Sciatic nerve (tissue), 2 donors: ENCODE data around the gene IPO9. TPM values are rescaled to one million over a fixed set of nuclear protein-coding genes. Genes with fewer than 3 reads are reported as not detected.
"Not testable (repeated sequence)": the region's sequence is repeated elsewhere in the genome, so short reads cannot be mapped to it uniquely, and the experiment has no call there.

ENCODE experiments used
- ATAC-seq: fragments of 200-7000 bp; cut with Tn5 transposase; one replicate; pipeline ENCODE4 v1.9.1; 2020; ENCODE audit warnings: mild to moderate bottlenecking, moderate library complexity
- DNase-seq: peaks from one replicate; pipeline ENCODE4 v3.0.0-alpha.2; 2020; ENCODE audit warnings: low spot score
- intact Hi-C: fragments of 100-400 bp; cut with DNase I; formaldehyde crosslinking; loops from one replicate; pipeline ENCODE4 v1.14.2; 2022
- total RNA-seq: library from RNA; stranded (reverse); fragmentation: NEBNext Ultra II Directional; extraction: Animal tissue kit (Norgen Biotek cat#: 25700); gene quantifications from one replicate; pipeline ENCODE4 v1.2.1, GENCODE V29; 2021
- donor health status: DM: no; HTN: no; CAD: no.
- donor health status: DM: no; HTN: no; CAD: no.

Gene IPO9
- total RNA-seq, 1 donor from 2014 or later = 33.0 TPM

- peak; percentile 2 for ATAC-seq
- DNase-seq = no peak
- intact Hi-C loops = loop anchor here (2.0 kb wide), 1 partner anchor 76 kb away; no protein-coding TSS in a partner anchor
Observed at GRCh38 chr1:201896951-201897391, 68.0 kb downstream of the IPO9 start.

DNA sequence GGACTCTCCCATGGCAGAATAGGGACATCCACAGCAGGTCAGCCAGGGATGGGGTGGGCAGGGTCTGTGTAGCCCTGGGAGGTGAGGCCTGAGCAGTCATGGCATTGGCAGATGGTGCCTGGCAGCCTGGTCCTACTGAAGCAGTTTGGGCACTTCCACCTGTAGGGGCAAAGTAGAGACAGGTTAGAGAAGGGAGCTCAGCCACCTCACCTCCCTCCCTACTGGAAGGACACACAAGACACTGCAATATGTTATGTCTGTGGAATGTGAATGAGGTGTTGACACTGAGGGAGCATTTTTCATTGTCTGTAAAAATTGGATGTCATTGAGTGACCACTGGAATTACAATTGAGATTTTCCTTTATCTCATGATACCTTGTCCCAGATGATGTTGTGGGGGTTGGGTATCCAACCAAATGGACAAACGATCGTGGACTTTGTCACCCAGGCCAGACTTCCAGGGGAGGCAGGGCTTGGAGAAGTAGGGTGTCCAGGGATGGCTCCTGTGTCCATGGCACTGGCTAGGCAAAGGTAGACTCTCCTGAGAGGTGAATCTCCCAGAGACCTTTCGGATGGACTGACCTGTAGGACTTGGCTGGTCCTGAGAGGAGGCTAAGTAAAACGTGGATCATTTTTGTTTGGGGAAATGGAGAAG is 69.4 kb downstream of the IPO9 start:
- ATAC-seq = no peak
- intact Hi-C loops = no loop called here

DNA sequence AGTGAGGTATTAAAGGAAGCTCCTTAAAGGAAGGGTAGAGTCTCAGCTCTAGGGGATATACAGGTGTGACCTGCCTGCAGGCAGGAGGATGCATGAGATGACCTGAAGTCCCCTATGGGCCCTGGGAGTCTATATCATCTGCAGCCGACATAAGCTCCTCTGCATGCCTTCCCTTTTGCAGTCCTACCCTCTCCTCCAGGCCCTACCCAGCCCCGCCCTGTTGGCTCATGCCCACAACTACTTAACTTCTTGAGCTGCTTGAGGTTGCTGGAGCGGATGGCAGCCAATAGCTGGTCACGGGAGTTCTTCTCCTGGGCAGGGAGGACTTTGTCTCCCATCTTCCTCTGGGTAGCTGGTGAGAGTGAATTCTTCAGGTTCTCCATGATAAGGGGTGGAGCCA is 70.0 kb downstream of the IPO9 start:
- intact Hi-C loops = no loop called here
- ATAC-seq (no peak), DNase-seq (no peak)

More for the DNA sequence above, 69.4 kb downstream of the IPO9 start:
- no peak for DNase-seq

- intact Hi-C loops = no loop called here
- no peak for DNase-seq
- ATAC-seq = no peak
Observed at GRCh38 chr1:201899683-201900429, 70.9 kb downstream of the IPO9 start.

DNA sequence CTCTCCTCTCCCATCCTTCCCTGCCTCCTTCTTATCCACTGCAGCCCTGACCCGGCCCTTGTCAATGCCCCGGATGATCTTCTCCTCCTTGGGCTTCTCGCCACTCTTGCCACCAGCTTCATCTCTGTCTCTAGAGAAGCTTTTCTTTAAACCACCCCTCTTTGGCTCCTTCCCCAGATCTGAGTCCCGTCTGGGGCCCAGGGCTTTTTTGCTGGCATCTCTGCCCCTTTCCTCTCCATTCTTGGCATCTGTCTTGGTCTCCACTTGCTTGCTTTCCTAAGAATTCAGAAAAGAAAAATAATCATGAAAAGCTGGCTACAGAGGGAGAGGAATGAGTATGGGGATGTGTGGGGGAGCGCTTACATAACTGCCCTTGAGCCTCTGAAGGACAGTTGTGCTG is 71.5 kb downstream of the IPO9 start:
- intact Hi-C loops = no loop called here
- no peak for ATAC-seq
- DNase-seq = no peak

DNA sequence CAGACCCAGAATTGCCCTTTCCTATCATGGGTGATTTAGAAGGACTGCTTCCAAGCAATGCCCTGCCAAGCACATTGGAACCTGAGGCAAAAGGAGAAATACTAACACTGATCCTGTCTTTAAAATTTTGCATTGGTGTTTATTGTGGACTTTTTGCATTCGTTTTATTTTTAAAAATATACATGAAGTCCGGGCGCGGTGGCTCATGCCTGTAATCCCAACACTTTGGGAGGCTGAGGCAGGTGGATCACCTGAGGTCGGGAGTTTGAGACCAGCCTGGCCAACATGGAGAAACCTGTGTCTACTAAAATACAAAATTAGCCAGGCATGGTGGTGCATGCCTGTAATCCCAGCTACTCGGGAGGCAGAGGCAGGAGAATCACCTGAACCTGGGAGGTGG is 72.1 kb downstream of the IPO9 start:
- intact Hi-C loops, ATAC-seq, DNase-seq: not testable (repeated sequence)

DNA sequence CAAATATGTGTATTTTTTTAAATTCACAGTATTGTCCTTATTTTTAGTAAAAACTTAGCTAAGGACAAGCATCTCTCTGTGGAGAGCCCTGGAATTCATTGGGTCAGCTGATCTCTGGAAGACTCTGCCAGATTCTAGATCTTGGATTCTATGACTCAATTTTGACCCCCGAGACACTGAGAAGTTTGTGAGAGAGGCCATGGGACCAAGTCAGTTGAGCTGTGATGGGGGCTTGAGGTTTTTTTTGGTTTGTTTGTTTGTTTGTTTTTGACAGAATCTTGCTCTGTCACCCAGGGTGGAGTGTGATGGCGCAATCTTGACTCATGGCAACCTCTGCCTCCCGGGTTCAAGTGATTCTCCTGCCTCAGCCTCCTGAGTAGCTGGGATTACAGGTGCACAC is 73.2 kb downstream of the IPO9 start:
- intact Hi-C loops = no loop called here
- DNase-seq (no peak), ATAC-seq (peak; percentile 61)

DNA sequence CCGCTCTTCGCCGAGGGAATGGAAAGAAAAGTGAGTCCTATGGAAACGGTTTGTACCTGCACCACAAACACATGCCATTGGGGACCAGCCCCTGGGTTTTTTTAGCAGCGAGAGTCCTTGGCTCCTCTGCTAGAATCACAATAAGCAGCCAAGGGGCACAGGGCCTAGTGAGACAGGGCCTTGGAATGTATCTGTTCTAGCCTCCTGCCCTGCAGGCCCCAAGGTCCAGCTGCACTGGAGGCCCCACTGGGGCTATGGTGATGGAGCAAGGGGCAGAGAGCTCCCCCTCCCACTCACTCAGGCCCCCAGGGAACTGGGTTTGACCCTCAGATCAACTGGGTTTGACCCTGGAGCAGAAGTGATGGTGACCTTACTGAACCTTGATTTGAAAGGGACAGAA is 74.2 kb downstream of the IPO9 start:
- intact Hi-C loops = no loop called here

GRCh38 chr1:201904579-201904978 is 75.6 kb downstream of the IPO9 start:
- intact Hi-C loops = no loop called here
- no peak for DNase-seq

More for the DNA sequence above, 74.2 kb downstream of the IPO9 start:
- peak; percentile 87 for ATAC-seq
- peak; percentile 71 for DNase-seq

GRCh38 chr1:201905234-201905890 is 76.4 kb downstream of the IPO9 start:
- no peak for DNase-seq
- intact Hi-C loops = no loop called here
- no peak for ATAC-seq

More at GRCh38 chr1:201904579-201904978, 75.6 kb downstream of the IPO9 start:
- ATAC-seq = peak; percentile 75

DNA sequence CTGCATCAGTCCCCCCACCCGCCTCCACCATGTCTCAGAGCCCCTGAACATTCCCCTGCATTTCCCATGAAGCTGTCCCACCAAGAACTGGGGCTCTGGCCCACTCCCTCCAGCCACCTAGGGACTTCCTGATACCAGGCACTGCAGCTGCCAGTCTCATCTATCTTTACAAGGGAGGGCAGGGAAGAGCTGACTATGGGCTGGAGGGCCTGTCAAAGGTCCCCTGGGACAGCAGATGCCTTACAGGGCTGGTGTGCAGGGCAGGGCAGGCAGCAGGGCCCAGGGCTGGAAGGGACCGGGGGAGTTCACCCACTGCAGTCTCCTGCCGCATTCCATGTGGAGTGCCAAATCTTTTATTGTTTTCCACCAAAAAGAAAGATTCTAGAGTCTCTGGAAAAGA is 77.4 kb downstream of the IPO9 start:
- intact Hi-C loops = no loop called here
- ATAC-seq (no peak), DNase-seq (no peak)

DNA sequence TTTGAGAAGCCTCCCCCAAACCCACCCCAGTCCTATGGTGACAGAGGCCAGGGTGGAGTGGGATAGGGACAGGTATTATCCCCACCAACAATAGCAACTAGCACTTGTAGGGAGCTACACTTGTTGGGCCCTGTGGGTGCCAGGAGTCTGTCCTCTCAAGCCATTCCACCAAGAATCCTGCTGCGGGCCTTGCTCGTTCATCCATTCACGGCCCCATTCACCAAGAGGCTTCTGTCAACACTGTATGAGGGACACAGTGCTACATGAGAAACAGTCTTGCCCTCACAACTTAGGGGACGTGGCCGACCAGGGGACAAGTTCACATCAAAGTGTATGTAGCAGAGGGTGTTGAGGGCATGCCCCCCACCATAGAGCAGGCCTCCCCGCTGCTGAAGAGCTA is 78.7 kb downstream of the IPO9 start:
- DNase-seq (no peak), ATAC-seq (no peak)
- intact Hi-C loops = no loop called here

DNA sequence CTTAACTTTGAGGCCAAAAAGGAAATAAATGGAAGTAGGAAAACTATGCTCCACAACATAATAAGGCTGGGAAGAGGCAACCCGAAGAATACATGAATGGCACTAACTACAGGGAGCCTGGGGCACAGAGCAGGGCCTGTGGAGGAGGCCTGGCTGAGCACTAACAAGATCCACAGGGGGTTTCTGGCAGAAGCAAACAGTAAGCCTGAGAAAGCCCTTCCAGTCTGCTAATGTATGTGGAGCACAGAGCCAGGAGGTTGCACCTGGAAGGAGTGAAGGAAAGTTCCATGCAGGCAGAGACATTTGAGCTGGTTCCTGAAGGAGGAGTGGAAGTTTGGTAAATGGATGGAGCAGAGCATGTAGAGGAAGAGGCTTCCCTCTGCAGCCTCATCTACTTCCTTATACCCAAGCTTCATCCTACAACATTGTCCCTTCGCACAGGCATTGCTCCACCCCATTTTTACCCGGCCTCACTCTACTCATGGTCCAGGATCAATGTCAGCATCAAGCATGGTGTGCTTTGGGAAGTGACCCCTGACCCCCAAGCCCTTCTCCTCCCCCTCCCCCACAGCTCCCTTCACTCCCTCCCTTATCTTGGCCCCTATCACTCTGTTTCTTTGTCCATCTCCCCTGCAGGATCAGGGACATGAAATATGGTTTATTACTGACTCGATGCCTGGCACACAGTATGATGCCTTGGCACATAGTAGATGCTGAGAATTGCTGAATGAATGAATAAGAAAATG is 83.0 kb downstream of the IPO9 start:
- ATAC-seq (no peak), DNase-seq (peak; percentile 25)
- intact Hi-C loops = no loop called here

GRCh38 chr1:201912832-201913231 is 83.9 kb downstream of the IPO9 start:
- intact Hi-C loops = no loop called here
- peak; percentile 44 for ATAC-seq
- peak; percentile 56 for DNase-seq

DNA sequence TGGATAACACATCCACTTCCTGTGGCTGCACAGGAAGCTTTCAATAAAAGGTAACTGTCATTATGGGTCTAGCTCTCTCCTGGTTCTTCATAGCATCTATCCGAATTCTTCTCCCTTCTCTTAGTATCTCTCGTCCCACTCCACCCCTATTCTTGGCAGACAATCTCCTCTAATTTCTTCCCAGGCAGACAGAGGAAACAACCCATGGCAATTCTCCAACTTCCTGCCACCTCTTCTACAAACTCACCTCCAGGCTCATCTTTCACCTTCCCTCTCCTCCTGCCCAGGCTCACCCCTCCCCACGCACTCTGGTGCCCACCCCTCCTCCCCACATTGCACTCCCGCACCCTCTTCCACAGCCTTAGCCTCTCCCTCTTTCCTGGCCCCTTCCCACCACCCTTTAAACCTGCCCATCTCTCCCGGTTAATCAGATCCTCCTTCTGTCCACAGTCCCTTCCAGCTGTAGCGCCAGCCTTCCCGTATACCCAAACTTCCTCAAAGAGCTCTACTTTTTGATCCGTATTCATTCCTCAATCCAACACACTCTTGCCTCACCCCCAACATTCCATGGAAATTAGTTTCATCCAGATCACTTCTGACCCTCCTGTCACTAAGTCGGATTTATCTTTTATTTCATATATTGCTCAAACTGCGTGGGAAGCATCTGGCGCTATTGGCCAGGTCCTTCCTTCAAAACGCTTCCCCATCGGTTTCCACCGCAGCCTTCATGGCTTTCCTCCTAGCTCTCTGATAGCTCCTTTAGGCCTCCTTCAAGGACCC is 85.7 kb downstream of the IPO9 start:
- peak; percentile 40 for DNase-seq
- intact Hi-C loops = no loop called here
- ATAC-seq = no peak

GRCh38 chr1:201916649-201917249 is 87.8 kb downstream of the IPO9 start:
- ATAC-seq = peak; percentile 90
- peak; percentile 94 for DNase-seq
- intact Hi-C loops = no loop called here

DNA sequence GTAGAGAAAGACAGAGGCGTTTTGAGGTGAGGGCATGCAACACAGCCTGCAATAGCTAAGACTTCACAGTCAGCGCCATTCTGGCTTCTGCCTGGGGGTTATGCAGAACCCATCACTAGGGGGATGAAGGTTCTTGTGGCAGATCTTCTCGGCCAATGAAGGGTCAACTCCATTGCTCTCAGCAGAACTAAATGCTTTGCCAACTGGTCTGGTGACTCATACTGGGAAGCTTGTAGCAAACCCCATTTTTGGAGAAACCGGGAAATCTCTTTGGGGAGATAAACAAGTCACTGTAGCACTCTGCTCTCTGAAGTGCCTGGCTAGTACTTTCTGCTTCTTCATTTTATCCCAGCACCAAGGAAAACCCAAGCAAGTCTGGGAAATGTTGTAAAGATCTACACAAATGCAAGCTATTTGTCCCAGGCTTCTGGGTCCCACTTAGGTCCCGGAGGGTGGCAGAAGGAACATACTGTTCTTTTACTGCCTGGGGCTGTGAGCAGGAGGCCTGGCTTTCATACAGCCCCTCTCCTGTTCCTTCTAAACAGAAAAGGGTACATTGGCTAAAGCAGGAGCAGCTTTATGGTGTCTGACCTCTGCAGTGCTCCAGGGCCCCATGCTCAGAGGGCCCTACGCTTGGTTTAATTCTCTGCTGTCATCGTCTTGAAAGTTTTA is 88.5 kb downstream of the IPO9 start:
- peak; percentile 83 for ATAC-seq
- intact Hi-C loops = no loop called here
- DNase-seq = peak; percentile 50

DNA sequence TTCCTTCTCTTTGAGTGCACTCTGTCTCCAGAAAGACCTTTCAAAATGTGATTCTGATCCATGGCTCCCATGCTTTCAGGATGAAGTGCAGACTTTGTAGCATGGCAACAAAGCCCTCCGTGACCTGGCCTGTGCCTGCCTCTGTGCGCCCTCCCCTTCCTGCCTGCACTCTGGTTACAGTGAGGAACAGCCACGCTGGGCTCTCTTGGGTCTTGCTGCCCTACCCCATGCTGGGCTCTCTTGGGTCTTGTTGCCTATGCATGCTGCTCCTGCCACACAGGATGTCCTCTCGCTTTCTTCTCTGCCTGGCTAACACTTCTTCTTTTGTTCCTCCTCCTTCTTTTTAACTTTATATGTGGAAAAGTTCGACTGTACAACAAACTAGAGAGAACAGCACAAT is 89.4 kb downstream of the IPO9 start:
- intact Hi-C loops = no loop called here

More for the DNA sequence above, 89.4 kb downstream of the IPO9 start:
- no peak for ATAC-seq
- peak; percentile 46 for DNase-seq
